Stimulated activated CD4-positive, alpha-beta T cell treated with anti-CD3 and anti-CD28 coated beads, Interleukin-1b, Interleukin-23, amount 100 ng/mL, for 24 hours (primary cell): ENCODE measurements around the gene RAB18.
"Not testable (repeated sequence)": the region's sequence is repeated elsewhere in the genome, so short reads cannot be mapped to it uniquely, and the experiment has no call there.

Experiments used
- DNase-seq, 4 experiments: peaks; one replicate each; pipeline ENCODE4 v3.0.0-alpha.2; 2020; ENCODE audit warnings: low read depth in 4 of 4, low spot score in 1 of 4

RAB18 gene

GRCh38 chr10:27504808-27505460, 830 bp downstream of the RAB18 start:
- DNase-seq, result no peak

DNA sequence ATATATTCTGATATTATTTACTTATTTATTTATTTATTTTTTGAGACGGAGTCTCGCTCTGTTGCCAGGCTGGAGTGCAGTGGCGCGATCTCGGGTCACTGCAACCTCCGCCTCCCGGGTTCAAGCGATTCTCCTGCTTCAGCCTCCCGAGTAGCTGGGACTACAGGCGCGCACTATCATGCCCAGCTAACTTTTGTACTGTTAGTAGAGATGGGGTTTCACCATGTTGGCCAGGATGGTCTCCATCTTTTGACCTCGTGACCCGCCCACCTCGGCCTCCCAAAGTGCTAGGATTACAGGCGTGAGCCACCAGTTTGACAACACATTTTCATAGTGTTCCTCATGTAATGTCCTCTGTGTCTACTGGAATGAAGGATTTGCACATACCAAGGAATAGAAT, 1.4 kb downstream of the RAB18 start:
- not testable (repeated sequence) for DNase-seq

- no peak for DNase-seq
These were observed 2.2 kb downstream of the RAB18 start for GRCh38 chr10:27506280-27506679.

DNA sequence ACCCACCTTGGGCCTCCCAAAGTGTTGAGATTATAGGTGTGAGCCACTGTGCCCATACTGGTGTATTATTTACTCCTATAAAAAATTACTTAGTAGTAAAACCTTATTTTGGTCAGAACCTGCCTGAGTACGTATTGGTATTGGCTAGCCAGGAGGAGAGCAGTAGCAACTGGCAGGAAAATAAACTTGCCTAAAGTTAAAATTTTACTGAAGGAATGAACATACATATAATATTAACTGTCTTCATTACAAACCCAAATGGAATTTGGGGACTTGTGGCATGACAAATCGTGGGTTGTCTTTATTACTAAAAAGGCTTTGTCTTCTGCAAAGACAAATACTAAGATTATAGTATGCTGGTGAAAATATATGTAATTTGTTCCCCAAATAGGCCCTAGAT, 8.4 kb downstream of the RAB18 start:
- no peak for DNase-seq

GRCh38 chr10:27513451-27514191, 9.5 kb downstream of the RAB18 start:
- no peak for DNase-seq

GRCh38 chr10:27514243-27514642, 10.1 kb downstream of the RAB18 start:
- no peak for DNase-seq

DNA sequence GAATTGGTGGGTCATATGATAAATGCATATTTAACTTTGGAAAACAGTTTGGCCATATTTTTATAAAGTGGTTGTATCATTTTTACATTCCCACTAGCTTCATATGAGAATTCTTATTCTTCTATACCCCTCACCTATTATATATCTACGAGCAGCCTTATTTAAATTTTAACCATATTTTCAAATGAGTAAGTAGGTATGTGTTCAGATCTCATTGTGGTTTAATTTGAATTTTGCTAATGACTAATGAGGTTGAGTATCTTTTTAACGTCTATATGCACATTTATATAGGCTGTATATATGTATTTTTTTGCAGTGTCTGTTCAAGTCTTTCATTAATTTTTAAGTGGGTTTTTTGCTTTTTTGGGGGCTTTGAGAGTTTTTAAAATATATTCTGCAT, 14.2 kb downstream of the RAB18 start:
- no peak for DNase-seq

DNA sequence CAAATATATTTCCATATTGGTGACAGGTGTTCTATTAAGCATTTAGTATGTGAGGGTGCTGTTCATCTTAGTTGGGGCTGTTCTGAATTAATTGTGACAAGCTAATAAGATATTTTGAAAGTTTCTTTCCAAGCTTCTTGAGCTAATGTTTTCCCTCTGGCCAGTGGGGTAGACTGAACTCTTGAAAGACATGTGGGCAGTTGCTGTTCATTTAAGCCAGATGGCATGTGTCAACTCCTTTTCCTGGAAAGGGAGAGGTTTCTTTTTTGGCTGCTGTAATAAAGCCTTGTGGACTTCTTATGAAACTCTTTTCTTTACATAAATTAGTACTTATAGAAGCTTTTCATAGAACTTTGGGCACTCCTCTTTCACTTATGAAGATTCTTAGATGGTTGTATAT, 21.7 kb downstream of the RAB18 start:
- no peak for DNase-seq

DNA sequence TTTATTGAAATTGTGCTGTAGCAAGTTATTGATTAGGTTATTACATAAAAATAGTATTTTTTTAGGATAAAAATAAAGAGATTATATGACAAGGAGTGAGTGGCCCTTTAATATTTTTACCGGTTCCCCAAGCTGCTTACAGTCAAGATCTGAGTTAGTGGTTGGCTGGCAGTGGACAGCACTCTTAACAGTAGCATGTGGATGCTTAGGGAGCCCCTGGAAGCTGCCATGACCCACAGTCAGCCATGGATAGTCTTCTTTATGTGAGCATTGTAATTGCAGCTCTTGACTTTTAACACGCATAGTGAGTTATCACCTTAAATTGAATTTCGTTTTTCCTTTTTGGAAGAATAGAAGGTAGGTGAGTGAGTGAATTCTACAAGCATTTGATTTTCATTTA, 22.1 kb downstream of the RAB18 start:
- no peak for DNase-seq

DNA sequence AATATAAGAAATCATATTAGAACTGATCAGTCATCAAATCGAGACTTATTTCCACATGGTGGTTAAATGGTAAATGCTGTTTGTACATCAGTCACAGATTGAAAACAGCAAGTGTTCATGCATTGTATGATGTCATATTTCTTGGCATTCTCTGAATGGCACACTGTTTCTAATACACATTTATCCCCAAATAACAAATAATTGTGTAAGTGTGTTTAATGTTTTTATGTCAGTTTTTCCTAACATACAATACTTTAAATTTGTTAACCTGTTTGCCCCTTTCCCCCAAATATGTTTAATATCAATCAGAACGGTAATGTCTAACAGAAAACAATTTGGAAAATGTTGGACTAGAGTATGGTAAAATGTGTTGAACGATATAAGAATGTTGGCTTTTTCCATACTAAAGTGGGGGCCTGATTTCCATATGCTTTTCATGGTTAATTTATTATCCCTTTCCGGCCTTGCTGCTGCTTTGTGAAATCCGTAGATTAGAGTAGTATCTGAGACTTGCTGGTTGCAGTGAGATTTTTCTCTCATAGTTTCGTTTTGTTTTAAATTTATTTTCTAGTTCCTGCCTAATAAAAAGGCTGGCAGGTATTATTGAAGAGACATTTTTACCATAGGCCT, 23.7 kb downstream of the RAB18 start:
- no peak for DNase-seq

DNA sequence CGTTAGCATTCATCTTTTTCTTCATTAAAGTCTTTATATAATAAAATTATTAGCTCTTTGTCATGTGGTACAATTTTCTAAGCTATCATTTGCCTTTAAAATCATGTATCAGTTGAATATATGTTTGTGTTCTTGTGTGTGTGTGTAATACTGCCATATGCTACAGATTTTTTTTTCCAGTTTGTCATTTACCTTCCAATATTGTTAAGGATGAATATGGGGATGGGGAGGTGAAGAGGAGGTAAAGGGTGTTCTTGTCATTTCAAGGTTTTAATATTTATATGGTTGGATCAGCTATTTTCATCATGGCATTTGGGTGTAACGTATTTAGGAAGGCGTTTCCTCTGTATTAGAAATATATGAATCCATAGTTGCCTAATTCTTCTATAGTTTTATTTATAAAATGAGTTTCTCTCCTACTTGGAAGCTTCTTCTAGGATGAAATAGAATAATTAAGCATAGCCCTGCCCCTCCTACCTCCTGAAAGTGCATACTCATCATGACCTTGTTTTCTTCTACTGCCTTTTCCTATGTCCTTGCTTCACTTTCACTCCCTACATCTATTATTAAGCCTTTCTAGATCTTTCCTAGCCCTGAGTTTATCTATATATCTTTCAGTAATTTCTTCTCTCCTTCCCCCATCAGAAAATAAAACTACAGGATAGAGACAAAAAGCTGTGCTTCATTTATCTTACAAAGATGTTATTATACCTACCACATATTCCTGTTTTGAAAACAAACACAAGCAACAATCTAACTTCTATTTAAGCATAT, 25.1 kb downstream of the RAB18 start:
- DNase-seq, result no peak

DNA sequence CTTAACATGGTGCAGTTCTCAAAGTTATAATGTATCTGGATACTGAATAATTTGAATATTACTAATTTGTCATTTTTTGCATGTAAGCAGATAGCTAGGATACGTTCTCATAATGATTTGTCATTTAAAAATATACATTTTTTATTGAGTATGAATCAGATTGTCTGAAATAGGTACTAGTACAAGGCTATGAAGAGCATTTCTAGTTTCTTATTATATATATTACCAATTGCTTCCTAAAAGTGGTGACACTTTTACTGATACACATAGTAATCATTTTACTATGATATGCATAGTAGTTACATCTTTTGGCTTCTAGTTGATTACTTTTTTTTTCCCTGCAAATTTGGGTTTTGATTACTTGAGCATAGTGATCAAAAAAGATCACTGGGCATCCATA, 26.4 kb downstream of the RAB18 start:
- DNase-seq, result no peak

DNA sequence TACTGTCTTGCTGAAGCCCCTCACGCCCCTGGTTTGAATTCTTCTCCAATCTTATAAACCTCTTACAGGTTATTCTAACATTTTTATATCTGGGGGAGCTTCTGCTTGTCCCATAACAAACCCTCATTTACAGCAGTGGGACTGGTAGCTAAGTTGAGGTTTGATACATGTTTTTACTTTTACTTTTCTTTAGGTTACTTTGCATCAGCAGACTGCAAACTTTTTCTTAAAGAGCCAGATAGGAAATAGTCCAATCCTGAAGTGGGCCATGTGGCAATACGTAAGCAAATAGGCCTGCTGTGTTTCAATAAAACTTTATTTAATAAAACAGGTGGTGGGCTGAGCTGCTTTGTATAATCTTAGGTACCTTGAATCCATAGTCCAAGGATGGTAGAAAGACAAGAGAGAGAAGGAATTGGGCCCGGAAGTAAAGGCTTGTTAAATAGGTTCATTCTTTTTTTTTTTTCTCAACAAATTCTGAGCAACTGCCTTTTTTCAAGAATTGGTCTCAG, 27.3 kb downstream of the RAB18 start:
- DNase-seq, result no peak

DNA sequence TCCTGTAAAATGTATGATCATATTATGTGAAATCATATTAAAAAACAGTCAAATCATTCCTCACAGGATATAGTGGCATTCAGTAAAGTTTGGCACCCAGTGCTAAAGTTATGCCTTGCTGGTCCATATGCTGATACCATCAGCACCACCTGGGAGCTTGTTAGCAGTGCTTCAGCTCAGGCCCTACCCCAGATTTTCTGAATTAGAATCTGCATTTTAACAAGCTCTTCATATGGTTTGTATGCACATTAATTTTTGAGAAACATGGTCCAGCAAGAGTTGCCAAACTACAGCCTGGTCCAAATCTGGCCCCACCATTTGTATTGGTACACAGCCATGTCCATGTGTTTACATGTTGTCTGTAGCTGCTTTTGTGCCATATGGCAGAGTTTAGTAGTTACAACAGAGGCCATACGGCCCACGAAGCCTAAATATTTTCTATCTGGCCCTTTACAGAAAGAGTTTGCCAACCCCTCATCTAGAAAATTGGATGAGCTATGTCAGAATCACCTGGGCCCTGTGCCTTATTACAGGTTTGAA, 30.1 kb downstream of the RAB18 start:
- DNase-seq, result no peak

DNA sequence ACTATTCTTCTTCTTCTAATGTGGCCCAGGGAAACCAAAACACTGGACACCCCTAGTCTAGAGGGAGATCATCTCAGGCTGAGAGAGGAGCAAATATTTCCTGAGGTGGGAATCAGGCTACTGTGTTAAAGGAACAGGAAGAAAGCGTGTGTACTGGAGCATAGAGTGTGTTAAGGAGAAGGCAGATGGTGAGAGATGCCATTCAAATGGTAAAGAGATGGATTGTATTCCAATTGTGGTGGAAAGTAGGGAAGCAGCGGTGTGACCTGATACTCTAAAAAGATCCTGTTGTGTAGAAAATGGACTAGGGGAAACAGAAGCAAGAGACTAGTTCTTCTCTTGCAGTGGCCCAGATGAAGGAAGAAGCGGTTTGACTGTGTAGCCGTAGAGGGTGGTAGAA, 31.2 kb downstream of the RAB18 start:
- no peak for DNase-seq

GRCh38 chr10:27536437-27536836, 32.3 kb downstream of the RAB18 start:
- no peak for DNase-seq

GRCh38 chr10:27537166-27537565, 33.1 kb downstream of the RAB18 start:
- no peak for DNase-seq

DNA sequence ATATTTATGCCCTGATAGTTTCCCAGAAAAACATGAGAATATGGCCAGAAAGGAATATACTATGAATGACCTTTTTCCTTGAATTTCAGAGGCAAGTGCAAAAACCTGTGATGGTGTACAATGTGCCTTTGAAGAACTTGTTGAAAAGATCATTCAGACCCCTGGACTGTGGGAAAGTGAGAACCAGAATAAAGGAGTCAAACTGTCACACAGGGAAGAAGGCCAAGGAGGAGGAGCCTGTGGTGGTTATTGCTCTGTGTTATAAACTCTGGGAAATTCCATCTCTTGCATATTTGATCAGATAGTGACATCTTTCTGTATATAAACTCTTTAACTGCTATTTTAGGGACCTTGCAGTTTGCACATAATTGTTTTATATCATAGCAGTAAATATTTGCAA, 33.7 kb downstream of the RAB18 start:
- DNase-seq, result no peak

- DNase-seq, result no peak
These were observed 36.6 kb downstream of the RAB18 start for GRCh38 chr10:27540672-27541071.

GRCh38 chr10:27541796-27542729, 38.0 kb downstream of the RAB18 start:
- DNase-seq, result no peak
